T-helper 2 cell treated with Interferon-gamma antibody and Interleukin-4, amounts not matched to agents 100 ng/mL and 5 ng/mL, for 36 hours (primary cell): ENCODE results near the gene NEMP2. TPM values are rescaled to one million over a fixed set of nuclear protein-coding genes. Genes with fewer than 3 reads are reported as not detected.

Experiments
- intact Hi-C: fragments of 100-400 bp; cut with micrococcal nuclease; formaldehyde crosslinking; loops from one replicate; pipeline ENCODE4 v1.15.1; 2023
- total RNA-seq: library from RNA; stranded (reverse); gene quantifications from 2 replicates; pipeline ENCODE4 v1.2.3, GENCODE V29; 2022

NEMP2 gene, protein sequence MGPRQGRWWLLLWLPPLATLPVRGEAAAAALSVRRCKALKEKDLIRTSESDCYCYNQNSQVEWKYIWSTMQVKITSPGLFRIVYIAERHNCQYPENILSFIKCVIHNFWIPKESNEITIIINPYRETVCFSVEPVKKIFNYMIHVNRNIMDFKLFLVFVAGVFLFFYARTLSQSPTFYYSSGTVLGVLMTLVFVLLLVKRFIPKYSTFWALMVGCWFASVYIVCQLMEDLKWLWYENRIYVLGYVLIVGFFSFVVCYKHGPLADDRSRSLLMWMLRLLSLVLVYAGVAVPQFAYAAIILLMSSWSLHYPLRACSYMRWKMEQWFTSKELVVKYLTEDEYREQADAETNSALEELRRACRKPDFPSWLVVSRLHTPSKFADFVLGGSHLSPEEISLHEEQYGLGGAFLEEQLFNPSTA
- 17.8 and 22.0 TPM in 2 replicates for total RNA-seq

DNA sequence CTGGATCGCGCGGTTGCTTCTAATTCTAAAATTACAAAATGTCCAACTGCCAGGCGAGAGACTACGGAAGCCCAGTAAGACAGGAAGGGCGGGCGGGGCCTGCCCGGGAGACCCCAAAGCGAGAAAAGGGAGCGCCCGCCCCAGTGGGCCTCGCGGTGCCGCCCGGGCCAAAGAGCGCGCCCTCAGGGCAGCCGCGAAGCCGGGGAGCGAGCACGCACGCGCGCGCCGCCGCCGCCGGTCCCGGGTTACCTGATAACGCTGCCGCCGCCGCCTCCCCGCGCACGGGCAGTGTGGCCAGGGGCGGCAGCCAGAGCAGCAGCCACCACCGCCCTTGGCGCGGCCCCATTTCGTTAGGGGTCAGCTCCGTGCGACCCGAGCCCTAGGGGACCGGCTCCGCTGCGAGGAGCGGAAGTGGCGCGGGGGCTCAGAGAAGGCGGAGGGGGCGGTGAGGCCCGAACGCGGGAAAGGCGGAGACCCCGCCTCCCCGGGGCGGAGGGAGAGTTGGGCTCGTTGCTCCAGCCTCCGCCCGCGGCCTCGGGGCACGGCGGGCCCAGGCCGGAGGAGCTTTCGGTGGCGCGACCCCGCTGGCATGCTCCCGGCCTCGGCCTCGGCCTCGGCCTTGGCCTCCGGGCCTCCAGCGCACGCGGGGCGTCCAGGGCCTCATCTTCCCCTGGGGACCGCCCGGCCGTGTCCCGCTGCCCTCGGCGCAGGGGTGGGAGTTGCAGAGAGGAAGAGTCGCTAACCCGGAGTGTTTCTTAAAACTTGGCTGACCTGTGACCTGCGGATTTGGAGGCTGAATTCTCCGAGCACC lies at the start of gene NEMP2:
Gene NEMP2 (minus strand): TSS at position 413 of the 811 bp plus-strand sequence. CDS start 67 bp downstream, at position 346.
- intact Hi-C loops: loop anchor here (1.0 to 5.0 kb wide), 8 partner anchors 43 to 873 kb away; partner anchors contain the start of genes ASNSD1, HIBCH, ORMDL1 and PMS1

DNA sequence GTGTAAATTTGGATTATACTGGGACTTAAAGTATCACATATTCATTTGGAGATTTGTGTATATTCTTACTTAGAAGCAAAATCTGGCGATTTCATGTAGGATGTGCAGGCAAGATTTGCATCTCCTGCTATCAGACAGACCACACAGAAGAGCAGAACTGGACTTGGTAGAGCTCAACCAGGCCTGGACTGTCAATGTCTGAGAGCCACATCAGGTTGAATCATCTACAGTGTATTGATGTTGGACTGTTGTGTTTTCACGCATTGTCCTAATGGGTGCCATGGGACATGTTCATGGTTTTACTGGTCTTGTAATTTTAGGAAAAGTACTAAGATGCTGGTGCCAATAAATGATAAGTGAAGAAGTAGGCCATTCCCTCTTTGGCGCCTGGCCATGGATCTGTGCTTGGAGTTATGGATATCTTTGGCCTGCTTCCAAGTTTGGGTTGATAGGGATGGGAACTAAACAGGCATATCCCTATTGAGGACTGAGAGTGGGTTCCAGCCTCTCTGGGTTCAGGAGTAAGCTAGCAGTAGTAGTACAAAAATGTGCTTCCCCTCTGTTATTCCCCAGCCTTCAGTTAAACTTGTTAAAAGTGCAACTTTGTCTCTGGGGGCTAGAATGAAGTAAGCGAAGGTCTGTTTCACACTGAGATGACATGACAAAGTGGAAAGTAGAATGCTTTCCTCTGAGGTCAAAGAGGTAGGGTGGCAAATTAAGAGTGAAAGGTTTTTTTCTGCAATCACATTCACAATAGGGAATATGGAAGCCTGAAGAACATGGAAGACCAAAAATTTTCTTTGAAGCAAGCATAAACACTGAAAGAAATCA lies 49.2 kb upstream of the NEMP2 start:
- intact Hi-C loops: no loop called here

GRCh38 chr2:190582736-190583506 lies 48.4 kb upstream of the NEMP2 start:
- intact Hi-C loops: no loop called here

GRCh38 chr2:190582019-190582418 lies 47.5 kb upstream of the NEMP2 start:
- intact Hi-C loops: no loop called here

- intact Hi-C loops: loop anchor here (5.0 kb wide), 1 partner anchor 48 kb away; the partner anchor contains the start of gene NEMP2
Measured at GRCh38 chr2:190579915-190580846, 45.7 kb upstream of the NEMP2 start.

DNA sequence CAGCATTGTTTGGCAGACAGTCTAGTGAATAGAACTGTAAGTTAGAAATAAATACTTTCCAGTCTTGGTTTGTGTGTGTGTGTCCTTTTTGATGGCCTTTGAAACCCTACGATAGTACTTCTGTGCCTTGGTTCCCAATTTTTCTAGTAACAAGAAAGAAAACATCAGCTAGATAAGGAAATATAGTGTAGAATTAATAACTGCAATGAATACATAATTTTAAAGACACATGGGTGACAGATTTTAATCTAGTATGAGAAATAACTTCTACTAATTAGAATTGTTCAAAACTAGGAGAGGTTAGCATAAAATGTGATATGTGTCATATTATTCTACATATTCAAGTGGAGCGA lies 44.5 kb upstream of the NEMP2 start:
- intact Hi-C loops: loop anchor here (5.0 kb wide), 1 partner anchor 47 kb away; the partner anchor contains the start of gene NEMP2

GRCh38 chr2:190578158-190579057 lies 43.9 kb upstream of the NEMP2 start:
- intact Hi-C loops: loop anchor here (5.0 kb wide), 1 partner anchor 46 kb away; the partner anchor contains the start of gene NEMP2

GRCh38 chr2:190576573-190576972 lies 42.1 kb upstream of the NEMP2 start:
- intact Hi-C loops: loop anchor here (5.0 kb wide), 1 partner anchor 44 kb away; the partner anchor contains the start of gene NEMP2

DNA sequence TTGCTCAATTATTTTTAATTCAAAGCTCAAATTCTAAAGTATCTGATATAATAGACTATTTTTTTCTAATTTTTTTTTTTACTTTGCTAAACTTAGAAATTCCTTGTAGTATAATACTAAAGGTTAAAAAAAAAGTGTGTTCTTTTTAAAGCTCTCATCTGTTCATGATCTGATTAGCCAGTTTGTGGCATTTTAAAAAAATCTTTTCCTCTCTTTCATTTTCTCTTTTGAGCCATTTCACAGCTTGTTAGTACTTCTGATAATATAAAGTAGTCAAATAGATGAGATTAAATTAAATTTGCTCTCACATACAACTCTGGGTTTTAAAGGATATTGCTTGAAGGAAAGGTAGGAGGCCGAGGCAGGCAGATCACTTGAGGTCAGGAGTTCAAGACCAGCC lies 40.7 kb upstream of the NEMP2 start:
- intact Hi-C loops: loop anchor here (5.0 kb wide), 1 partner anchor 43 kb away; the partner anchor contains the start of gene NEMP2

- intact Hi-C loops: loop anchor here (5.0 kb wide), 1 partner anchor 73 kb away; the partner anchor contains the start of gene NAB1
Measured at GRCh38 chr2:190574169-190574568, 39.6 kb upstream of the NEMP2 start.

GRCh38 chr2:190572246-190572645 lies 37.7 kb upstream of the NEMP2 start:
- intact Hi-C loops: loop anchor here (5.0 kb wide), 1 partner anchor 75 kb away; the partner anchor contains the start of gene NAB1

DNA sequence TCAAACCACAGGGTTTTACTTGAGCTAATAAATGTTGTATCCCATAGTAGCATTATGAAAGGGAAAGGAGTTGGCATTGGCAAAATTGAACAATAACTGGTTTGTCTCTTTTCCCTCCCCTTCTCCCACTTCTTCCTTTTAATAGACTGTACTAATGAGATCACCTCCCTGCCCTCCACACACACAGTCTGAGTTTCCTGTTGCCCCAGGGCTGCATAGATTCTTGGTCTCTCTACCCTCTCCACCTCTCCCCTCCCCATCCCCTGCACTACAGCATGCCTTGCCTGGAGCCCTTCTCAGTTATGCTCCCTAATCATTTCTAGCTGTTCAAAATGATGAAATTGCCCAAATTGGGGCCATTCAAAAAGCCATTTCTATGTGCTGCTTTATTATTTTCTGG lies 37.2 kb upstream of the NEMP2 start:
- intact Hi-C loops: loop anchor here (5.0 kb wide), 1 partner anchor 76 kb away; the partner anchor contains the start of gene NAB1

DNA sequence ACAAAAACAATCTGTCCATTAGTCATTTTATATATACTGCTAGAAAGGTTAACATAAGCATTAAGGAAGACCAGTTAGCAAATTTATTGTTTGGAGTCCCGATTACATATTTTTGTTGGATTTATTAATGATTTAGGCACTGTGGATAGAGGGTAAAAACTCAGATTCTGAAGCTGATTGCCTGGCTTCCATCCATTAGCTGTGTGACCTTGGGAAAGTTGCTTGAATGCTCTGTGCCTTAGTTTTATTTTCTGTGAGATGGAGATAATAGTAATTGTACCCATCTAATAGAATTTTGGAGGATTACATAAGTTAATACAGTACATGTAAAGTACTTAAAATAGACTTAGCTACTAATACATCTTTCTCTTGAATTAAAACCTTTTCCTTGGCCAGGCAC lies 36.3 kb upstream of the NEMP2 start:
- intact Hi-C loops: loop anchor here (5.0 kb wide), 1 partner anchor 76 kb away; the partner anchor contains the start of gene NAB1

DNA sequence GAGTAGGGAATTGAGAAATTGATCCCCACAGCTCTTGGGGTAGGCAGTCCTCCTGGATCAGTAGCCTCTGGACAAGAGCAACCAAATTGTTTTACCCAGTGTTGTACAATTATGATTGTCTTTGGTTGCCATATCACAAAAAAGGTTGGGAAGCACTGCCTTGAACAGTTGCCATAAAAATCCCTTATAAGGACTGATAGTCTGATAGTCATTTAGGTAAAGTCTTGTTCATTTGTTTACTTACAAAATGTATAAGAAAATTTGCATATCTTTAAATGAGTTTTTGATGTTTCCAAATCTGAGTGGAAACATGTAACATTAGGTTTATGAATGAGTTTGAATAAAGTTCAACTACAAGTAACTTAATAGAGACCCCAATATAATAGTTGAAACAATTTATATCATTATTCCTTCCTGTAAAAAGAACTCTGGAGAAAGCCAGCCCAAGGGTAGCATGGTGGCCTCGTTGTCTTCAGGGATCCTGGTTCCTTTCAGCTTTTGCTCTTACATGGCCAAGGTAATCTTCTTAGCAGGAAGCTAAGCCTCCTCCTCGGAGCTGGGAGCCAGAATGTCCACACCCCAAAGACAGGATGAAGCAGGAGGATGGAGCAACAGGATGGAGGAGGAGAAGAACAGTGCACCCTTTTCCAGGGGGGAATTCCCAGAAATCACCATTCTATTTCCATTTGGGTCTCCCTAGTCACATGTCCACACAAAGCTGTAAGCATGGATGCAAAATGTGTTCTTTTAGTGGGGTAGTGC lies 35.7 kb upstream of the NEMP2 start:
- intact Hi-C loops: loop anchor here (5.0 kb wide), 1 partner anchor 77 kb away; the partner anchor contains the start of gene NAB1

- intact Hi-C loops: no loop called here
Measured at GRCh38 chr2:190564838-190565237, 30.3 kb upstream of the NEMP2 start.

- intact Hi-C loops: no loop called here
Measured at GRCh38 chr2:190563646-190564045, 29.1 kb upstream of the NEMP2 start.

DNA sequence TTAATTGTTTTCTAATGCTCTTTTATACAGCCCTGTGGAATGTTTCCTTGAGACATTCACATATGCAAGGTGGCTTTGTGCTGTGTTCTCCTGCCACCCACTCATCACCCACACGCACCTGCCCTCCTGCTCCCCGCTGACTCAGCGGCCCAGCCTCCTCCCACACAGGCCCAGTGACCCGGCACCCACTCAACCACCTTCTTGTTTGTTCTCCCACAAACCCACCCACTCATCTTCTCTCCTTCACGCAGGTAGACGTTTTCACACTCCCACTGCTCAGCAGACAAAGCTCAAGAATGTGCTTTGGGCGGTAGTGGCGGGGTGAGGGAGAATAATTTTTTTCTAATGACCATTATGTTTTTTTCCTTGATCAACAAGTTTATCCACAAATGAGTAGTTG lies 28.6 kb upstream of the NEMP2 start:
- intact Hi-C loops: no loop called here
